ENCODE data around the gene CLIP1. TPM values are rescaled to one million over a fixed set of nuclear protein-coding genes. Genes with fewer than 3 reads are reported as not detected.

Gene CLIP1
- total and polyA plus RNA-seq, 2 experiments from 2014 or later: 61.7 to 74.5 TPM

- Histone ChIP-seq H3K9me2 (ENCODE audit: insufficient read depth) (no peaks in the 10 kb centered on the region), H3K4me1 (ENCODE audit: insufficient read depth) (no peaks in the 10 kb centered on the region), H3K79me2 (ENCODE audit: insufficient read depth) (no peaks in the 10 kb centered on the region), H3K36me3 (ENCODE audit: low read depth) (peaks cover 60% of the 10 kb centered on the region), H3K27ac (no peak overlapping the region), H2AFZ (no peak overlapping the region), H3K27me3 (replicated peaks; ENCODE audit: insufficient read depth) (no peaks in the 10 kb centered on the region), H3F3A (ENCODE audit: insufficient read depth) (peaks cover 10% of the 10 kb centered on the region; the same call in 1 of the 2 replicates), H3K9ac (no peak overlapping the region), H3K9me3 (ENCODE audit: low read depth) (no peaks in the 10 kb centered on the region), H3K4me3 (no peak overlapping the region), H3K4me2 (ENCODE audit: unreplicated experiment) (no peak overlapping the region), H4K20me1 (ENCODE audit: insufficient read depth) (no peaks in the 10 kb centered on the region)
- no peak for DNase-seq
- in situ Hi-C loops (cut with MboI): no loop called here
- 92 to 93% methylated on average over 18 of the region's 18 CpGs for WGBS, 2 experiments (ENCODE audit: low coverage in 1 of 2, low lambda C conversion rate in 2 of 2, missing lambda C conversion rate in 2 of 2)
- TF ChIP-seq EZH2phosphoT487 (IDR thresholded peaks at IDR 0.05; ENCODE audit: insufficient read depth, low read depth) (no peak), EZH2 (IDR thresholded peaks at IDR 0.05; ENCODE audit: insufficient read depth, poor library complexity, severe bottlenecking) (no peak)
Observed at GRCh38 chr12:122327494-122328385, 94.7 kb downstream of the CLIP1 start.

GRCh38 chr12:122327014-122327413, 95.5 kb downstream of the CLIP1 start:
- 96 to 100% methylated on average over 1 of the region's 1 CpG for WGBS, 2 experiments (ENCODE audit: low coverage in 1 of 2, low lambda C conversion rate in 2 of 2, missing lambda C conversion rate in 2 of 2)

GRCh38 chr12:122326586-122326985, 95.9 kb downstream of the CLIP1 start:
- H3K4me3 ChIP-seq: no peak overlapping the region
- TF ChIP-seq EZH2 (IDR thresholded peaks at IDR 0.05; ENCODE audit: insufficient read depth, poor library complexity, severe bottlenecking) (no peak), EZH2phosphoT487 (IDR thresholded peaks at IDR 0.05; ENCODE audit: insufficient read depth, low read depth) (no peak)
- H3K4me1 ChIP-seq (ENCODE audit: insufficient read depth): peaks cover 7% of the 10 kb centered on the region
- H3K9me2 ChIP-seq (ENCODE audit: insufficient read depth): no peaks in the 10 kb centered on the region
- in situ Hi-C loops (cut with MboI): no loop called here
- no peaks in the 10 kb centered on the region for H4K20me1 ChIP-seq (ENCODE audit: insufficient read depth)
- H3K79me2 ChIP-seq (ENCODE audit: insufficient read depth): peaks cover 7% of the 10 kb centered on the region; the same call in 1 of the 2 replicates
- H3K36me3 ChIP-seq (ENCODE audit: low read depth): peaks cover 58% of the 10 kb centered on the region
- no peak for DNase-seq
- H3K9ac ChIP-seq: no peak overlapping the region
- 93 to 95% methylated on average over 5 of the region's 5 CpGs for WGBS, 2 experiments (ENCODE audit: low coverage in 1 of 2, low lambda C conversion rate in 2 of 2, missing lambda C conversion rate in 2 of 2)
- no peak overlapping the region for H3K4me2 ChIP-seq (ENCODE audit: unreplicated experiment)
- no peak overlapping the region for H3K27ac ChIP-seq
- H3K27me3 ChIP-seq (replicated peaks; ENCODE audit: insufficient read depth): no peaks in the 10 kb centered on the region
- no peaks in the 10 kb centered on the region for H3K9me3 ChIP-seq (ENCODE audit: low read depth)
- H2AFZ ChIP-seq: no peak overlapping the region
- peaks cover 19% of the 10 kb centered on the region for H3F3A ChIP-seq (ENCODE audit: insufficient read depth)

More at GRCh38 chr12:122327014-122327413, 95.5 kb downstream of the CLIP1 start:
- Histone ChIP-seq H3K4me1 (ENCODE audit: insufficient read depth) (peaks cover 7% of the 10 kb centered on the region), H3K4me2 (ENCODE audit: unreplicated experiment) (no peak overlapping the region), H4K20me1 (ENCODE audit: insufficient read depth) (no peaks in the 10 kb centered on the region), H3F3A (ENCODE audit: insufficient read depth) (peaks cover 15% of the 10 kb centered on the region; the same call in 1 of the 2 replicates), H2AFZ (no peak overlapping the region), H3K36me3 (ENCODE audit: low read depth) (peaks cover 58% of the 10 kb centered on the region), H3K79me2 (ENCODE audit: insufficient read depth) (peaks cover 4% of the 10 kb centered on the region; the same call in 1 of the 2 replicates), H3K9me3 (ENCODE audit: low read depth) (no peaks in the 10 kb centered on the region), H3K27me3 (replicated peaks; ENCODE audit: insufficient read depth) (no peaks in the 10 kb centered on the region), H3K9me2 (ENCODE audit: insufficient read depth) (no peaks in the 10 kb centered on the region), H3K27ac (no peak overlapping the region), H3K4me3 (no peak overlapping the region), H3K9ac (no peak overlapping the region)
- in situ Hi-C loops (cut with MboI): no loop called here
- TF ChIP-seq EZH2 (IDR thresholded peaks at IDR 0.05; ENCODE audit: insufficient read depth, poor library complexity, severe bottlenecking) (no peak), EZH2phosphoT487 (IDR thresholded peaks at IDR 0.05; ENCODE audit: insufficient read depth, low read depth) (no peak)
- DNase-seq: no peak

- in situ Hi-C loops (cut with MboI): no loop called here
- no peaks in the 10 kb centered on the region for H3K9me3 ChIP-seq (ENCODE audit: low read depth)
- H3K79me2 ChIP-seq (ENCODE audit: insufficient read depth): peaks cover 14% of the 10 kb centered on the region; the same call in 1 of the 2 replicates
- peaks cover 47% of the 10 kb centered on the region for H3F3A ChIP-seq (ENCODE audit: insufficient read depth)
- no peak for DNase-seq
- H3K9ac ChIP-seq: no peak overlapping the region
- H3K27me3 ChIP-seq (replicated peaks; ENCODE audit: insufficient read depth): no peaks in the 10 kb centered on the region
- peaks cover 38% of the 10 kb centered on the region; the same call in 1 of the 2 replicates for H3K36me3 ChIP-seq (ENCODE audit: low read depth)
- no peaks in the 10 kb centered on the region for H3K9me2 ChIP-seq (ENCODE audit: insufficient read depth)
- H2AFZ ChIP-seq: no peak overlapping the region
- WGBS, 2 experiments (ENCODE audit: low coverage in 1 of 2, low lambda C conversion rate in 2 of 2, missing lambda C conversion rate in 2 of 2): 53 to 60% methylated on average over 18 of the region's 18 CpGs
- TF ChIP-seq EZH2phosphoT487 (IDR thresholded peaks at IDR 0.05; ENCODE audit: insufficient read depth, low read depth): no peak
- no peak for TF ChIP-seq EZH2 (IDR thresholded peaks at IDR 0.05; ENCODE audit: insufficient read depth, poor library complexity, severe bottlenecking)
- no peaks in the 10 kb centered on the region for H4K20me1 ChIP-seq (ENCODE audit: insufficient read depth)
- no peak overlapping the region for H3K27ac ChIP-seq
- H3K4me2 ChIP-seq (ENCODE audit: unreplicated experiment): no peak overlapping the region
- H3K4me1 ChIP-seq (ENCODE audit: insufficient read depth): peaks cover 19% of the 10 kb centered on the region
- no peak overlapping the region for H3K4me3 ChIP-seq
Observed at GRCh38 chr12:122323311-122324019, 99.0 kb downstream of the CLIP1 start.
